Coronary artery (tissue), 2 donors: ENCODE measurements around the gene ATP5MC3.

ENCODE experiments used
- DNase-seq: peaks from one replicate; pipeline ENCODE4 v3.0.0-alpha.2; 2017; ENCODE audit warnings: low spot score
- H3K27ac ChIP-seq, 2 donors: fragments of 200-600 bp; sonication (generic); one replicate each; pipeline ENCODE4 v1.5.1; 2016 to 2019
- H3K4me3 ChIP-seq: fragments of 200-600 bp; sonication (generic); 2 replicates; pipeline ENCODE4 v1.5.1; 2016; ENCODE audit warnings: mild to moderate bottlenecking, moderate library complexity
- TF ChIP-seq, protein P1 (sequence below): fragments of 200-600 bp; sonication (generic); IDR thresholded peaks from one replicate; pipeline ENCODE4 v1.5.1; 2019; ENCODE audit warnings: antibody characterized with exemption

Gene ATP5MC3

DNA sequence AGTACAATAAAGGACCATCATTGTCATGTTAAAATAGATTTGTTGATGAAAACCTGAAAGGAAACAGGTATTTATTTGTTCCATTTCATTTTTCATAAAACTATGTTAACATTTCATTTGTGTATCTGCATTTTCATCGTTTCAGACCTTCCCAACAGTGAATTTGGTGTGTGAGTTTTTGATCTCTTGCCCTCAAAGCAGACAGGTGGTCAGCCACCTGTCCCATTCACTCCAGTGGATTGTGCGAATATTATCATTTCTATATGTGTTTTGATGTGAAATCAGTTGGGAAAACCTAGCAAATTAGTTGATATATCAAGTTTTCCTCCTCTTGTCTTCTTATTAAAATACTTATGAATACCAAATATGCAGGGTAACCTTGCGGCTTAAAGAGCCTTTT lies 25.4 kb upstream of the ATP5MC3 start:
- TF ChIP-seq, protein P1, sequence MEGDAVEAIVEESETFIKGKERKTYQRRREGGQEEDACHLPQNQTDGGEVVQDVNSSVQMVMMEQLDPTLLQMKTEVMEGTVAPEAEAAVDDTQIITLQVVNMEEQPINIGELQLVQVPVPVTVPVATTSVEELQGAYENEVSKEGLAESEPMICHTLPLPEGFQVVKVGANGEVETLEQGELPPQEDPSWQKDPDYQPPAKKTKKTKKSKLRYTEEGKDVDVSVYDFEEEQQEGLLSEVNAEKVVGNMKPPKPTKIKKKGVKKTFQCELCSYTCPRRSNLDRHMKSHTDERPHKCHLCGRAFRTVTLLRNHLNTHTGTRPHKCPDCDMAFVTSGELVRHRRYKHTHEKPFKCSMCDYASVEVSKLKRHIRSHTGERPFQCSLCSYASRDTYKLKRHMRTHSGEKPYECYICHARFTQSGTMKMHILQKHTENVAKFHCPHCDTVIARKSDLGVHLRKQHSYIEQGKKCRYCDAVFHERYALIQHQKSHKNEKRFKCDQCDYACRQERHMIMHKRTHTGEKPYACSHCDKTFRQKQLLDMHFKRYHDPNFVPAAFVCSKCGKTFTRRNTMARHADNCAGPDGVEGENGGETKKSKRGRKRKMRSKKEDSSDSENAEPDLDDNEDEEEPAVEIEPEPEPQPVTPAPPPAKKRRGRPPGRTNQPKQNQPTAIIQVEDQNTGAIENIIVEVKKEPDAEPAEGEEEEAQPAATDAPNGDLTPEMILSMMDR: no peak
- DNase-seq: no peak
- no peak overlapping the region for H3K4me3 ChIP-seq
- H3K27ac ChIP-seq: no peak overlapping the region

DNA sequence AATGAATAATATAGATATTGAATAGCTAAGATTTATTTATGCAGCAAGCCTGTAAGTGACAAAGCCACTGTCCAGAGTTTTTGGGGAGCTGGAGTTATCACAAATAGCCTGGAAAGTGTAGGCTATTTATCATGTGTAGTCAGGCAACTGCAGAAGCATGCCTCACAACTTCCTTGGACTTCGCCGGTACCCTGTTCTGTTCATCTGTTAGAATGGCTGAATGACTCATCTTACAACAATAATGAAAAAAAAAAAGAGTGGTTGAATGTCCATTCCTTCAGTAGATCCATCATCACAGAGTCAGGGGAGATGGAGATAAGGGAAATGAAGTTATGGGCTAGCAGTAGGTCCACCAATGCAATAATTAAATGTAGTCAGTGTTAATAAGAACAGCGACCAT lies 24.0 kb upstream of the ATP5MC3 start:
- TF ChIP-seq, protein P1: no peak
- Histone ChIP-seq H3K27ac (no peak overlapping the region), H3K4me3 (no peak overlapping the region)
- no peak for DNase-seq

DNA sequence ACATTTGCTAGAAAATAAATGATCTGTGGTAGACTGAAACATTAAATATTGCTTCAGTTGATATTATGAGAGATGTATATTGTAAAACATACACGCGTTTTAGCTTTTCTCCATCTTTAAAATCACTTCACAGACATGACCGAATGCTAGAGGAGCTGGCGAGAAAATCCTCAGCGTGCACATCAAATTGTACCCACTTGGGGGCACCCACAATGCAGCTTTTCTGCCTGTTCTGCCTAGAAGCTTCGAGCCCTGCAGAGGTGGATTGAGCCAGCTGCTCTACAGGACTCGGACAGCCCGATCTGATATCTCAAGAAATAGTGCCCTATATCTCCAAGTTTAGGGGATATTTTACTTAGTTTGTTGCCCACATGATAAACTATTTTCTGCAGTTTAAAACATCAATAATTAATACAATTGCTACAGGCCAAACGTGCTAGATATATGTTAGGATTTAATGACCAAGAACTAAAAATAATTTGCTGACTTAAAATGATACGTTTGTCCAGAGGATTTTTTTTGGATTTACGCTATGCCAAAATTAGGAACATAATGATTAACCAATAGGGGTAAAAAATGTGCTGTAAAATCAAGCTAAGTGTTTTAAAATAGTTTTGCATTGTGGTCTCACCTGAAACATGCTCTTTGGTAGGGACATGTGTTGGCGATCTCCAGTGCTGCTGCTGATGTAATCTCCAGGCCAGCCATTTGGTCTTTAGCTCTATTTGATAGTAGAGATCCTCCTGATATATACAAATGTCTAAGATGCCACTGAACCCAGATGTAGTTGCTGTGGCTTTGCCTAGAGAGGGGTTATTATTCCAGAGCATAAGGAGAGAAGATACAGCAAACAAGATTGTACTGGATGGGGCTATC lies 22.3 kb upstream of the ATP5MC3 start:
- no peak overlapping the region for H3K4me3 ChIP-seq
- H3K27ac ChIP-seq: no peak overlapping the region
- no peak for DNase-seq
- TF ChIP-seq, protein P1: no peak

DNA sequence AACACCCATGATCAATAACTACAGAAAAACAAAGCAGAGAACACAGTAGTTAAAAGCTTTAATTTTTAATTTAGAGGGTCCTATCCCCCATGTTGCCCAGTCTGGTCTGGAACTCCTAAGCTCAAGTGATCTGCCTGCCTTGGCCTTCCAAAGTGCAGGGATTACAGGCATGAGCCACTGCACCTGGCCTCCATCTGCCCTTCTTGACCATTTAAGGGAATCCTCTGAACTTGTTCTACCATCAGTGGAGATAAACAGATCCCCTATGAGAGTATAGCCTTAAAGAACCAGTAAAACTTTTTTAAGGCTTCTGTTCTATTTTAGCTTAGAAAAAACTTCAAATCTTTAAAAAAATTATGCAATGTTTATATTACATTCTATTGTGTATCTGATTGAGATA lies 13.5 kb upstream of the ATP5MC3 start:
- H3K27ac ChIP-seq: no peak overlapping the region
- DNase-seq: no peak
- TF ChIP-seq, protein P1: no peak
- no peak overlapping the region for H3K4me3 ChIP-seq

DNA sequence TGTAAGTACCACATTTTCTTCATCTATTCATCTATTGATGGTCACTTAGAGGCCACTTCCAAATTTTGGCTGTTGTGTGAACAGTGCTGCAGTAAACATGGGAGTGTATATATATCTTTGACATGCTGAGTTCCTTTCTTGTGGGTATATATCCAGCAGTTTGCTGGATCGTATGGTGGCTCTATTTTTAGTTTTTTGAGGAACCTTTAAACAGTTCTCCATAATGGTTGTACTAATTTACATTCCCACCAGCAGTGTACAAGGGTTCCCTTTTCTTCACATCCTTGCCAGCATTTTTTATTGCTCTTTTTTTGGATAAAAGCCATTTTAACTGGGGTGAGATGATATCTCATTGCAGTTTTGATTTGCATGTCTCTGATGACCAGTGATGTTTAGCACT lies 7.3 kb upstream of the ATP5MC3 start:
- no peak for DNase-seq
- H3K4me3 ChIP-seq: no peak overlapping the region
- TF ChIP-seq, protein P1: no peak
- no peak overlapping the region for H3K27ac ChIP-seq

DNA sequence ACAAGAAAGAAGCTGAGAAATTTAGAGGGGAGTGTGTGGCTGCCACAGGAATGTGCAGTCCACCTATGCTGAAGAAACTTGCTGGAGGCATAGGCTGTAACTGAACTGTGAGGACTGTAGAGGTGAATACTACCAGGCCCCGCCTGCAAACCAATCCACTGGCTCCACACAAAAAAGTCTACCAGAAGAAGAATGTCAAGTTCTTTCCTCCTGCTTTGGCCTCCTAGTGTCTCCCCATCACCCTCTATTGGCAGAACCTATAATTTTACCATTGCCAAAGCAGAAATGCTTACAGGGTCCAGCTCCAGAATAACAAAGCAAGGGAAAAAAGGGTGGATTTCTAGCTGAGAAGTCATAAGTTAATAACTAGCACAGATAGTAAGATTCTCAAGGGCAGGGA lies 5.9 kb upstream of the ATP5MC3 start:
- H3K4me3 ChIP-seq: no peak overlapping the region
- TF ChIP-seq, protein P1: no peak
- no peak overlapping the region for H3K27ac ChIP-seq
- DNase-seq: no peak

DNA sequence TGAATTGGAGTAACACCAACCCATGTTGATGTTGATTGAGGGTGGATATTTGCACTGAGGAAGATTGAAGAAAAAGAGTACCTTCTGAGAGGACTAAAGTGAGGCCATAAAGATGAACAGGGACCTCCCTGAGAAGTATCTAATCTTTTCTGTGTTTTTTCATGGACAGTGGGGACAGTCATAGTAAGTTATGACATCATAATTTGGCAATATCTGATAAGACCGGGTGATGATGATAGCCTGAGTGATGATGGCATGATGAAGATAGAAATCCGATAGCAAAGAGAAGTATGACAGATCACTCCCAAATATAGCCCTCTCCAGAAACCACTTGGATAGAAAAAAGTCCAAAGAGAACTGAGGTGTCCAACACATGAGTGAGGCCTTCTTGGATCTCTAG lies 2.2 kb upstream of the ATP5MC3 start:
- Histone ChIP-seq H3K4me3 (no peak overlapping the region), H3K27ac (no peak overlapping the region)
- no peak for DNase-seq
- TF ChIP-seq, protein P1: no peak
